Breast epithelium (tissue), 3 donors: ENCODE data around the gene MCM6.

Experiments used
- POLR2AphosphoS5 ChIP-seq, 3 donors: sonication (generic); formaldehyde crosslinking; IDR thresholded peaks; one replicate each; pipeline ENCODE4 v1.6.1; 2017; ENCODE audit warnings: antibody characterized with exemption in 3 of 3
- TF ChIP-seq, protein P1 (sequence below), 3 donors: fragments of 450-650 bp; IDR thresholded peaks; one replicate each; pipeline ENCODE4 v1.5.1; 2016 to 2017; ENCODE audit warnings: antibody characterized with exemption in 3 of 3, mild to moderate bottlenecking in 3 of 3, moderate library complexity in 3 of 3

- TF ChIP-seq POLR2AphosphoS5 (IDR thresholded peaks at IDR 0.05): no peak
- TF ChIP-seq, protein P1, sequence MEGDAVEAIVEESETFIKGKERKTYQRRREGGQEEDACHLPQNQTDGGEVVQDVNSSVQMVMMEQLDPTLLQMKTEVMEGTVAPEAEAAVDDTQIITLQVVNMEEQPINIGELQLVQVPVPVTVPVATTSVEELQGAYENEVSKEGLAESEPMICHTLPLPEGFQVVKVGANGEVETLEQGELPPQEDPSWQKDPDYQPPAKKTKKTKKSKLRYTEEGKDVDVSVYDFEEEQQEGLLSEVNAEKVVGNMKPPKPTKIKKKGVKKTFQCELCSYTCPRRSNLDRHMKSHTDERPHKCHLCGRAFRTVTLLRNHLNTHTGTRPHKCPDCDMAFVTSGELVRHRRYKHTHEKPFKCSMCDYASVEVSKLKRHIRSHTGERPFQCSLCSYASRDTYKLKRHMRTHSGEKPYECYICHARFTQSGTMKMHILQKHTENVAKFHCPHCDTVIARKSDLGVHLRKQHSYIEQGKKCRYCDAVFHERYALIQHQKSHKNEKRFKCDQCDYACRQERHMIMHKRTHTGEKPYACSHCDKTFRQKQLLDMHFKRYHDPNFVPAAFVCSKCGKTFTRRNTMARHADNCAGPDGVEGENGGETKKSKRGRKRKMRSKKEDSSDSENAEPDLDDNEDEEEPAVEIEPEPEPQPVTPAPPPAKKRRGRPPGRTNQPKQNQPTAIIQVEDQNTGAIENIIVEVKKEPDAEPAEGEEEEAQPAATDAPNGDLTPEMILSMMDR (IDR thresholded peaks at IDR 0.05): no peak
Observed at GRCh38 chr2:135790423-135790822, 85.8 kb downstream of the MCM6 start.
